Heart right ventricle (tissue), 16 donors: ENCODE measurements around the gene HELZ. TPM values are rescaled to one million over a fixed set of nuclear protein-coding genes. Genes with fewer than 3 reads are reported as not detected.

ENCODE experiments used
- ATAC-seq, 8 donors: fragments of 200-7000 bp; cut with Tn5 transposase; one replicate each; pipeline ENCODE4 v1.9.1; 2020; ENCODE audit warnings: mild to moderate bottlenecking in 8 of 8, moderate library complexity in 8 of 8, moderate number of reproducible peaks in 1 of 8
- DNase-seq, 2 donors: peaks; one replicate each; pipeline ENCODE4 v3.0.0-alpha.2; 2020
- H3K27ac ChIP-seq, 10 donors: fragments of 200-600 bp; sonication (generic) in 2 of 10; one replicate each; pipeline versions ENCODE4 v1.5.0 to v1.8.0; 2020 to 2022; ENCODE audit warnings: mild to moderate bottlenecking in 3 of 10
- H3K27me3 ChIP-seq, 7 donors: fragments of 200-600 bp; one replicate each; pipeline ENCODE4 v1.8.0; 2021 to 2022; ENCODE audit warnings: mild to moderate bottlenecking in 2 of 7
- H3K36me3 ChIP-seq, 9 donors: fragments of 200-600 bp; sonication (generic) in 1 of 9; one replicate each; pipeline versions ENCODE4 v1.5.0 to v1.8.0; 2020 to 2022; ENCODE audit warnings: mild to moderate bottlenecking in 2 of 9
- H3K4me1 ChIP-seq, 9 donors: fragments of 200-600 bp; sonication (generic) in 1 of 9; one replicate each; pipeline versions ENCODE4 v1.5.0 to v1.8.0; 2020 to 2022; ENCODE audit warnings: mild to moderate bottlenecking in 4 of 9
- H3K4me3 ChIP-seq, 10 donors: fragments of 200-600 bp; sonication (generic) in 2 of 10; one replicate each; pipeline versions ENCODE4 v1.5.0 to v1.8.0; 2020 to 2022; ENCODE audit warnings: mild to moderate bottlenecking in 7 of 10, moderate library complexity in 2 of 10
- H3K9me3 ChIP-seq, 11 donors: fragments of 200-600 bp in 10 of 11; sonication (generic) in 2 of 11; one replicate each; pipeline versions ENCODE4 v1.5.0 to v1.8.0; 2013 to 2022; ENCODE audit warnings: mild to moderate bottlenecking in 2 of 11, control low read depth in 1 of 11, moderate library complexity in 1 of 11
- CTCF ChIP-seq, 9 donors: fragments of 200-600 bp; sonication (generic) in 2 of 9; IDR thresholded peaks; one replicate each; pipeline versions ENCODE4 v1.5.0 to v1.8.0; 2021 to 2022; ENCODE audit warnings: antibody characterized with exemption in 9 of 9, mild to moderate bottlenecking in 5 of 9, moderate library complexity in 1 of 9
- WGBS, 2 donors: extraction: QIAGEN DNeasy Blood & Tissue Kit; methylation state at CpG; one replicate each; pipeline ENCODE4 v1.1.7; 2013; ENCODE audit warnings: inconsistent platforms in 1 of 2; 5-methylcytosine and 5-hydroxymethylcytosine counted together
- intact Hi-C, 10 donors: fragments of 100-400 bp; cut with DNase I; formaldehyde crosslinking; loops; one replicate each; pipeline versions ENCODE4 v1.11.1 to v1.14.2; 2022
- polyA plus RNA-seq, 2 donors: library from polyadenylated mRNA; stranded (reverse); fragments of 200-250 nt; gene quantifications; one replicate each; pipeline ENCODE4 v1.2.3, GENCODE V29; 2013
- total RNA-seq, 10 donors: library from RNA; stranded (reverse); fragmentation: NEBNext Ultra II Directional in 3 of 10; extraction: Animal tissue kit (Norgen Biotek cat#: 25700) in 3 of 10; gene quantifications; one replicate each; pipeline versions ENCODE4 v1.2.1 to v1.2.4, GENCODE V29; 2021 to 2023
- donor health status: Arrhythmogenic right ventricular cardiomyopathy.
- donor health status: ischemic (EF 13 %, LVEDD 7.1; RV severe dilation, severe dysfunction).
- donor health status: healthy with polysubstance abuse.
- donor health status: DM: no; HTN: yes; CAD: no.
- donor health status: DM: no; HTN: no; CAD: no.
- donor health status: ischemic (EF 25% LVEDD 6.9; RV normal size, moderate dysfunction).
- donor health status: ischemic (EF 25% LVEDD 5.7; RV mildly dilated, moderate dysfunction).
- donor health status: healthy.
- donor health status: DM: yes; HTN: yes; CAD: no.
- donor health status: Ischemic cardiomyopathy.
- donor health status: ischemic (EF 35%, LVEDD 5.7; RV mildly dilated, moderate dysfunction).
- donor health status: nonischemic (EF 11% LVEDD 7.7; RV severe dilation, severe dysfunction).
- donor health status: DM: yes; HTN: yes; CAD: no.
- donor health status: PGD.
- donor health status: ischemic (EF 29% LVEDD 5.4; RV normal size, mild dysfunction).
- donor health status: nonischemic (EF 23%, LVEDD 6.1; RV moderate dilation, normal function).

HELZ gene
- total and polyA plus RNA-seq, 12 donors, result 2.4 to 50.3 (median 40.6) TPM

DNA sequence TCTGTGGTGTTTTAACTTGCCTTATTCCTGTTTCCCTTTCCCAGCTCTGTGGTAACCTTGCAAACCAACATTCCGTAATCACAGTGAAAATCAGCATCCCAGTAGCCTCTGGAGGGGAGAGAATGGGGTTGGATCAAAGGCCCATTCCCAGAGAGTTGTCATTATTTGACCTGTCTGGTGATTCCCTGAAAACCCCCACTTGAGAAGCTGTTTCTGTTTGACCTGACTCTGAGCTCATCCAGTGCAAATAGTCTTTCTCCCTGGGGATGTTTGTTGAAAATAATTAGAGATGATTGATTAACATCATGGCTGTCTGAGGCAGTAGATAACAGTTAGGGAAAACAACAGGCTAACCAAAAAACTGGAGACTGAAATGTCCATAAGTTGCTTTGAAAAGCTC, 197.6 kb downstream of the HELZ start:
- intact Hi-C loops, result no loop called here
- Histone ChIP-seq H3K36me3 (no peaks in the 10 kb centered on the region), H3K4me3 (no peak overlapping the region), H3K27ac (no peak overlapping the region), H3K9me3 (peaks cover 0 to 30% (median 16%) of the 10 kb centered on the region in 11 donors), H3K27me3 (no peaks in the 10 kb centered on the region), H3K4me1 (peaks cover 0 to 18% (median 0%) of the 10 kb centered on the region in 9 donors)
- no peak for TF ChIP-seq CTCF (IDR thresholded peaks at IDR 0.05)
- 77 to 83% methylated on average over 1 of the region's 1 CpG for WGBS, 2 donors
- DNase-seq (no peak), ATAC-seq (no peak)

DNA sequence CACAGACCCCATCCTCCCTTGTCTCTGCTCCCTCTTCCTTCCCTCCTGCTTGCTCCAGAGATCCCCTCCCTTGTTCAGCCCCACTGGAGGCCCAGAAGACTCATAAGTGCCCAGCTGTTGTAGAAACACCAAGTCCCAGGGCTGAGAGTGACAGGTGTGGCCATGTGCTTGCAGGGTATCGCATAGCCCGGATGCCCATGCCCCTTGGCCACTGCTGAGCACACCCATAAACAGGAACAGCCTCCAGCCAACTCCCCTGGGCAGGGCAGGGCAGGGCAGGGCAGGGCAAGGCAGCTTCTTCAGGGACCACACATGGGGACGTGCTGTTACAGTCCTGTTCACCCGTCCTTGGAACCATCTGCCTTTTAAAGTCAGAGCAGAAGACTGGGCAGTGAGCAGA, 198.6 kb downstream of the HELZ start:
- Histone ChIP-seq H3K27me3 (no peaks in the 10 kb centered on the region), H3K4me3 (no peak overlapping the region), H3K4me1 (peaks cover 0 to 18% (median 0%) of the 10 kb centered on the region in 9 donors), H3K9me3 (peaks cover 0 to 30% (median 16%) of the 10 kb centered on the region in 11 donors), H3K36me3 (no peaks in the 10 kb centered on the region), H3K27ac (no peak overlapping the region)
- DNase-seq (no peak), ATAC-seq (no peak)
- no peak for TF ChIP-seq CTCF (IDR thresholded peaks at IDR 0.05)
- 83 to 90% methylated on average over 4 of the region's 4 CpGs for WGBS, 2 donors
- intact Hi-C loops, result no loop called here

- H3K4me1 ChIP-seq, result peaks cover 0 to 11% (median 0%) of the 10 kb centered on the region in 9 donors
- DNase-seq (peak in 1 of 2 donors; percentile 19), ATAC-seq (peak in 7 of 8 donors; percentile 49 to 89 (median 74))
- no peak overlapping the region for H3K4me3 ChIP-seq
- no peaks in the 10 kb centered on the region for H3K36me3 ChIP-seq
- H3K9me3 ChIP-seq, result peaks cover 0 to 28% (median 16%) of the 10 kb centered on the region in 11 donors
- 62 to 64% methylated on average over 5 of the region's 5 CpGs for whole genome bisulfite sequencing, 2 donors
- H3K27me3 ChIP-seq, result no peaks in the 10 kb centered on the region
- TF ChIP-seq CTCF (IDR thresholded peaks at IDR 0.05), result no peak
- H3K27ac ChIP-seq, result peak overlapping the region in 1 of 10 donors; percentile 44
- intact Hi-C loops, result no loop called here
Observed at GRCh38 chr17:67044940-67045339, 200.1 kb downstream of the HELZ start.

DNA sequence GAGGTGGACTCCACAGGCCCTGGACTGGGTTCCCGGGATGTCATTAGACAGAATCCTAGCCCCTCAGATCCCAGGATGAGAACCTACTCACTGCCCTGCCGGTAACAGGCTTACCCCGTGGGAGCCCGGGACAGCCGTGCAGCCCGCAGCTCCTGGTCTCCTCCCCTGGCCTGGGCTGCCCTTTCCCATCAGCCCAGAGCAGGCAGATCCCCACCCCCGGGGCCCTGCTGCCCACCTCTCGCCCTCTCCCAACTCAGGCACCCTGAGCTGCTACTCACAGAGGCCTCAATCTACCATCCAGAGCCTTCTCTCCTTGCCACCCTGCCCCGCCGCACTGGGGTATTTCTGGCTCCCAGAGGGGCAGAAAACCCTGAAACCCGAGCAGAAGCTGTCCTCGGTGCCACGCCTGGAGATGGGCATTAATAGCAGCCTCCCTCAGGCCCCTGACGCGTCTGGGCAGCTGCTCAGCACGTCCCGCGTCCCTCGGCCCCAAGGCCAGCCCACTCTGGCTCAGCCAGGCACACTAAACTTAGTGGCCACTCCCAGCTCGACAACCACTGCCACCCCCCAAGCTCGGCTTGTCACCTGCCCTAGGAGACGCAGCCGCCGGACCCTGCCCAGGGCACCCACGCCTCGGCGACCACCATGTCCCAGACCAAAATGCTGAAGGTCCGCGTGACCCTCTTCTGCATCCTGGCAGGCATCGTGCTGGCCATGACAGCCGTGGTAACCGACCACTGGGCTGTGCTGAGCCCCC, 200.8 kb downstream of the HELZ start, which contains the start of gene CACNG1:
Gene CACNG1, plus strand, starts transcription at position 539 of the 757 bp plus-strand sequence. Its CDS starts 107 bp downstream, at position 646.
- Histone ChIP-seq H3K27me3 (no peaks in the 10 kb centered on the region), H3K9me3 (peaks cover 0 to 20% (median 16%) of the 10 kb centered on the region in 11 donors), H3K27ac (peak within 1 kb of the TSS in 1 of 10 donors; percentile 44), H3K4me1 (peaks cover 0 to 11% (median 0%) of the 10 kb centered on the region in 9 donors), H3K36me3 (no peaks in the 10 kb centered on the region), H3K4me3 (no peak within 1 kb of the TSS)
- TF ChIP-seq CTCF (IDR thresholded peaks at IDR 0.05), result no peak
- ATAC-seq, result peak in 4 of 8 donors; percentile 9 to 52 (median 38)
- 85 to 87% methylated on average over 32 of the region's 32 CpGs for WGBS, 2 donors
- intact Hi-C loops, result no loop called here
- DNase-seq, result no peak
